Measurements from ENCODE around the gene UPF2. TPM values are rescaled to one million over a fixed set of nuclear protein-coding genes. Genes with fewer than 3 reads are reported as not detected.

The UPF2 gene
- total and polyA plus RNA-seq, 4 donors = 16.0 to 27.5 (median 22.0) TPM

DNA sequence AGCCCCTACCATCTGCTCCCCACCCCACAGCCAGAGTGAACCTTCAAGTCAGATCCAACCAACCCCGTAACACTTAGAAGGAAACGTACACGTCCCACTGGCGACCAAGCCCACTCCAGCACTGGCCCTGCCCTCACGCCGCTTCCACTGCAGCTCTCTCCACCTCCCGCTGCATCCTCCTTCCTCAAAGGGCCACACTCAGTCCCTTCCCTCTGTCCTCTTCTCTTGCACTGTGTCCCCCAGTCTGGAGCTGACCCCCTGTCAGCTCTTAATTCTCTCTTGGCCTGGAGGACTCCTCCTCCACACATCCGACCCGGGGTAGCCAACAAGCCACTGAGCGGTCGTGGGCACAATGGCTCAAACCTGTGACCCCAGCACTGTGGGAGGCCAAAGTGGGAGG lies 133.6 kb downstream of the UPF2 start:
- DNase-seq (no peak), ATAC-seq (ENCODE audit: low FRiP score) (no peak)
- WGBS, 2 donors = 94 to 96% methylated on average over 11 of the region's 11 CpGs
- intact Hi-C loops (cut with DNase I) = no loop called here
- no peak overlapping the region for H3K4me3 ChIP-seq (ENCODE audit: low read length in 2 of 2)
- no peaks in the 10 kb centered on the region for H3K36me3 ChIP-seq (ENCODE audit: control insufficient read depth in 1 of 2, insufficient read depth in 2 of 2, low read length in 1 of 2)
- no peak overlapping the region for H3K27ac ChIP-seq (ENCODE audit: low read depth in 1 of 2, low read length in 2 of 2)
- no peaks in the 10 kb centered on the region for H3K4me1 ChIP-seq (ENCODE audit: control insufficient read depth in 1 of 2, insufficient read depth in 2 of 2, low read length in 2 of 2)
- no peaks in the 10 kb centered on the region for H3K27me3 ChIP-seq (ENCODE audit: control insufficient read depth in 1 of 2, insufficient read depth in 2 of 2, low read length in 1 of 2)
- no peaks in the 10 kb centered on the region for H3K9me3 ChIP-seq (ENCODE audit: control insufficient read depth, low read length)

GRCh38 chr10:11908536-11908935 lies 134.1 kb downstream of the UPF2 start:
- no peak for DNase-seq
- H3K4me3 ChIP-seq (ENCODE audit: low read length in 2 of 2) = no peak overlapping the region
- H3K27ac ChIP-seq (ENCODE audit: low read depth in 1 of 2, low read length in 2 of 2) = no peak overlapping the region
- no peaks in the 10 kb centered on the region for H3K27me3 ChIP-seq (ENCODE audit: control insufficient read depth in 1 of 2, insufficient read depth in 2 of 2, low read length in 1 of 2)
- no peaks in the 10 kb centered on the region for H3K36me3 ChIP-seq (ENCODE audit: control insufficient read depth in 1 of 2, insufficient read depth in 2 of 2, low read length in 1 of 2)
- intact Hi-C loops (cut with DNase I) = no loop called here
- ATAC-seq (ENCODE audit: low FRiP score) = no peak
- 90 to 93% methylated on average over 10 of the region's 10 CpGs for WGBS, 2 donors
- no peaks in the 10 kb centered on the region for H3K4me1 ChIP-seq (ENCODE audit: control insufficient read depth in 1 of 2, insufficient read depth in 2 of 2, low read length in 2 of 2)
- no peaks in the 10 kb centered on the region for H3K9me3 ChIP-seq (ENCODE audit: control insufficient read depth, low read length)

DNA sequence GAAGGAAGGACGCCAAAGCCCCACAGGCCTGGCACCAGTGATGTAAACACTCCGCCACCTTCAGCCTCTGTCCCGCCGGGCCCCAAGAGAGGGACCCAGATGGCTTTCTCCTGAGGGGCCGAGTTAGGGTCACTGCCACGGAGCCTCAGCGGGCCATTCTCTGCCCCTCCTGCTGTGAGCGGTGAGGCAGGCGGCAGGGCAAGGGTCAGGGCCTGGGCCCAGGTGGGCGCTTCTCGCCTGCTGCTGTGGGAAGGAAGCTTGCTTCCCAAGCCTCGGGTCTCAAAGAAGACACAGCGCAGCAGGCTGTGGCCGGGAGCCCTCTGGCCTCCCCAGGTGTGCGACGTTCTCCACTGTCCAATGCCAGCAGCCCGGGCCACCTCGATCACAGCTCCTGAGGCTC lies 134.7 kb downstream of the UPF2 start:
- DNase-seq = no peak
- no peaks in the 10 kb centered on the region for H3K9me3 ChIP-seq (ENCODE audit: control insufficient read depth, low read length)
- WGBS, 2 donors = 90 to 93% methylated on average over 18 of the region's 18 CpGs

GRCh38 chr10:11906714-11907113 lies 135.9 kb downstream of the UPF2 start:
- Histone ChIP-seq H3K9me3 (ENCODE audit: control insufficient read depth, low read length) (no peaks in the 10 kb centered on the region), H3K36me3 (ENCODE audit: control insufficient read depth in 1 of 2, insufficient read depth in 2 of 2, low read length in 1 of 2) (no peaks in the 10 kb centered on the region), H3K4me1 (ENCODE audit: control insufficient read depth in 1 of 2, insufficient read depth in 2 of 2, low read length in 2 of 2) (no peaks in the 10 kb centered on the region), H3K27me3 (ENCODE audit: control insufficient read depth in 1 of 2, insufficient read depth in 2 of 2, low read length in 1 of 2) (no peaks in the 10 kb centered on the region), H3K27ac (ENCODE audit: low read depth in 1 of 2, low read length in 2 of 2) (no peak overlapping the region), H3K4me3 (ENCODE audit: low read length in 2 of 2) (no peak overlapping the region)
- 70 to 71% methylated on average over 8 of the region's 8 CpGs for WGBS, 2 donors
- ATAC-seq (ENCODE audit: low FRiP score) = no peak
- intact Hi-C loops (cut with DNase I) = no loop called here
- DNase-seq = no peak

More for the DNA sequence above, 134.7 kb downstream of the UPF2 start:
- intact Hi-C loops (cut with DNase I) = no loop called here
- H3K4me1 ChIP-seq (ENCODE audit: control insufficient read depth in 1 of 2, insufficient read depth in 2 of 2, low read length in 2 of 2) = no peaks in the 10 kb centered on the region
- H3K4me3 ChIP-seq (ENCODE audit: low read length in 2 of 2) = no peak overlapping the region
- no peaks in the 10 kb centered on the region for H3K27me3 ChIP-seq (ENCODE audit: control insufficient read depth in 1 of 2, insufficient read depth in 2 of 2, low read length in 1 of 2)
- H3K27ac ChIP-seq (ENCODE audit: low read depth in 1 of 2, low read length in 2 of 2) = no peak overlapping the region
- H3K36me3 ChIP-seq (ENCODE audit: control insufficient read depth in 1 of 2, insufficient read depth in 2 of 2, low read length in 1 of 2) = no peaks in the 10 kb centered on the region
- ATAC-seq (ENCODE audit: low FRiP score) = peak; percentile 19

DNA sequence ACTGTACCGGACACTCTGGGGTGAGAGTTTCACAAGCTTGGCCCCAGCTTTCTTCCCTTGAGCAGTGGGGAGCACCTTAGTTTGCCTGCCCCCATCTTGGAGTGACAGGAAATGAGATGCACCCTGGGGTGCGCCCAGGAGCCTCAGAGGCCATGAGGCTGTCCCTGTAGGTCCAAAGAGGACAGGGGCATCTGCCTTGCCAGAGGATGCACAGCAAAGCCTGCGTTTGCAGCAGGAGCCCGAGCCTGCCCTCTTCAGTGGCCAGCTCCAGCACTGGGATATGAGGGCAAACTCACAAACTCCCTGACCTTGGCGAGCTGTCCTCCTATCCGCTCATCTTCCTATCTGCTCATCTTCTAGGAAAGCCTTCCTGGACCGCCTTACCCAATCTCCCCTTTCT lies 140.0 kb downstream of the UPF2 start:
- Histone ChIP-seq H3K4me1 (ENCODE audit: control insufficient read depth in 1 of 2, insufficient read depth in 2 of 2, low read length in 2 of 2) (no peaks in the 10 kb centered on the region), H3K36me3 (ENCODE audit: control insufficient read depth in 1 of 2, insufficient read depth in 2 of 2, low read length in 1 of 2) (no peaks in the 10 kb centered on the region), H3K27me3 (ENCODE audit: control insufficient read depth in 1 of 2, insufficient read depth in 2 of 2, low read length in 1 of 2) (no peaks in the 10 kb centered on the region), H3K9me3 (ENCODE audit: control insufficient read depth, low read length) (no peaks in the 10 kb centered on the region), H3K27ac (ENCODE audit: low read depth in 1 of 2, low read length in 2 of 2) (no peak overlapping the region), H3K4me3 (ENCODE audit: low read length in 2 of 2) (no peak overlapping the region)
- 95 to 96% methylated on average over 7 of the region's 7 CpGs for WGBS, 2 donors
- intact Hi-C loops (cut with DNase I) = no loop called here
- ATAC-seq (ENCODE audit: low FRiP score) (no peak), DNase-seq (peak in 1 of 2 donors; percentile 54)

GRCh38 chr10:11901833-11902475 lies 140.7 kb downstream of the UPF2 start:
- Histone ChIP-seq H3K27me3 (ENCODE audit: control insufficient read depth in 1 of 2, insufficient read depth in 2 of 2, low read length in 1 of 2) (no peaks in the 10 kb centered on the region), H3K9me3 (ENCODE audit: control insufficient read depth, low read length) (no peaks in the 10 kb centered on the region), H3K27ac (ENCODE audit: low read depth in 1 of 2, low read length in 2 of 2) (no peak overlapping the region), H3K36me3 (ENCODE audit: control insufficient read depth in 1 of 2, insufficient read depth in 2 of 2, low read length in 1 of 2) (no peaks in the 10 kb centered on the region), H3K4me1 (ENCODE audit: control insufficient read depth in 1 of 2, insufficient read depth in 2 of 2, low read length in 2 of 2) (no peaks in the 10 kb centered on the region), H3K4me3 (ENCODE audit: low read length in 2 of 2) (no peak overlapping the region)
- WGBS, 2 donors = 53 to 79% methylated on average over 23 of the region's 23 CpGs
- peak in 1 of 2 donors; percentile 34 for DNase-seq
- ATAC-seq (ENCODE audit: low FRiP score) = no peak
- intact Hi-C loops (cut with DNase I) = no loop called here

DNA sequence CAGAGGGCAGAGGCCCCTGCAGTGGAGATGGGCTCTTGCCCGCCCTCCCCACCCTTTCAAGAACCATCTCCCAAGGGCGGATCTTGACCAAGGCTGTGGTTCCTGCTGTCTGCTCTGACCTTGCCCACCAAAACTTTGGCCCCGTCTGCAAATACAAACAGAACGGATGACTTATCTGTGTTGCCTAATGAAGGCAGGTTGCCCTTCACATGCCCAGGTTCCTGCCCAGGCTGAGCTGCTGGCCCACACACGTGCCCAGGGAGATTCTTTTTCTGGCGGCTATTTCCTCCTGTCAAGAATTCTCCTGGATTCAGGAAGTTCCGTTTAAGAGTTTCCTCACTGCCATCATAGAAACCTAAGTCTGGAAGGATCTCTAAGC lies 141.2 kb downstream of the UPF2 start:
- WGBS, 2 donors = 45 to 50% methylated on average over 7 of the region's 7 CpGs
- Histone ChIP-seq H3K4me1 (ENCODE audit: control insufficient read depth in 1 of 2, insufficient read depth in 2 of 2, low read length in 2 of 2) (no peaks in the 10 kb centered on the region), H3K9me3 (ENCODE audit: control insufficient read depth, low read length) (no peaks in the 10 kb centered on the region), H3K27me3 (ENCODE audit: control insufficient read depth in 1 of 2, insufficient read depth in 2 of 2, low read length in 1 of 2) (no peaks in the 10 kb centered on the region), H3K36me3 (ENCODE audit: control insufficient read depth in 1 of 2, insufficient read depth in 2 of 2, low read length in 1 of 2) (no peaks in the 10 kb centered on the region), H3K27ac (ENCODE audit: low read depth in 1 of 2, low read length in 2 of 2) (no peak overlapping the region), H3K4me3 (ENCODE audit: low read length in 2 of 2) (no peak overlapping the region)
- ATAC-seq (ENCODE audit: low FRiP score) = no peak
- DNase-seq = peak in 1 of 2 donors; percentile 11
- intact Hi-C loops (cut with DNase I) = no loop called here

DNA sequence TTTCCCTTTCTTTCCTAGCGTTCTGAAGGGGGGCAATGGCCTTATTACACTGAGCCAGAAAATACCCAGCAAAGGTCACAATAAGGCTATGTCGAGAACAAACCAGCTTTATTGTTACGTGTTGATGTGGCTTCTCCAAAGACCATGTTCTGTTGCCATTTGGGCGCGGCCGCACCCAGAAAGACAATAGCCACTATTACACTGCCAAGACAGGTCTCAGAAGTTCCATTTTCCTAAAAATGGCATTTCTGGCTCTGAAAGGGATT lies 141.6 kb downstream of the UPF2 start:
- 92 to 94% methylated on average over 6 of the region's 6 CpGs for WGBS, 2 donors

GRCh38 chr10:11899067-11899876 lies 143.3 kb downstream of the UPF2 start:
- H3K4me1 ChIP-seq (ENCODE audit: control insufficient read depth in 1 of 2, insufficient read depth in 2 of 2, low read length in 2 of 2) = no peaks in the 10 kb centered on the region
- H3K27ac ChIP-seq (ENCODE audit: low read depth in 1 of 2, low read length in 2 of 2) = no peak overlapping the region
- intact Hi-C loops (cut with DNase I) = no loop called here
- no peaks in the 10 kb centered on the region for H3K36me3 ChIP-seq (ENCODE audit: control insufficient read depth in 1 of 2, insufficient read depth in 2 of 2, low read length in 1 of 2)
- H3K27me3 ChIP-seq (ENCODE audit: control insufficient read depth in 1 of 2, insufficient read depth in 2 of 2, low read length in 1 of 2) = no peaks in the 10 kb centered on the region
- ATAC-seq (ENCODE audit: low FRiP score) (no peak), DNase-seq (peak in 1 of 2 donors; percentile 67)
- no peaks in the 10 kb centered on the region for H3K9me3 ChIP-seq (ENCODE audit: control insufficient read depth, low read length)
- WGBS, 2 donors = 93 to 94% methylated on average over 28 of the region's 28 CpGs
- no peak overlapping the region for H3K4me3 ChIP-seq (ENCODE audit: low read length in 2 of 2)

More for the DNA sequence above, 141.6 kb downstream of the UPF2 start:
- no peaks in the 10 kb centered on the region for H3K9me3 ChIP-seq (ENCODE audit: control insufficient read depth, low read length)
- no peak overlapping the region for H3K27ac ChIP-seq (ENCODE audit: low read depth in 1 of 2, low read length in 2 of 2)
- ATAC-seq (ENCODE audit: low FRiP score) (no peak), DNase-seq (no peak)
- no peaks in the 10 kb centered on the region for H3K4me1 ChIP-seq (ENCODE audit: control insufficient read depth in 1 of 2, insufficient read depth in 2 of 2, low read length in 2 of 2)
- no peak overlapping the region for H3K4me3 ChIP-seq (ENCODE audit: low read length in 2 of 2)
- intact Hi-C loops (cut with DNase I) = no loop called here
- no peaks in the 10 kb centered on the region for H3K27me3 ChIP-seq (ENCODE audit: control insufficient read depth in 1 of 2, insufficient read depth in 2 of 2, low read length in 1 of 2)
- H3K36me3 ChIP-seq (ENCODE audit: control insufficient read depth in 1 of 2, insufficient read depth in 2 of 2, low read length in 1 of 2) = no peaks in the 10 kb centered on the region

Data from aorta (tissue), 5 donors.